Cardiac muscle cell (in vitro differentiated cells and primary cell): ENCODE measurements around the gene GEMIN7. TPM values are rescaled to one million over a fixed set of nuclear protein-coding genes. Genes with fewer than 3 reads are reported as not detected.

Experiments used
- DNase-seq, 2 donors: peaks; one replicate each; pipeline versions ENCODE4 v3.0.0 to v3.0.0-alpha.2; 2010 to 2017; ENCODE audit warnings: low read depth in 1 of 2, low spot score in 1 of 2
- H3K27ac ChIP-seq: fragments of 200-600 bp; sonication (generic); 2 replicates; pipeline ENCODE4 v1.5.1; 2016
- H3K27me3 ChIP-seq: fragments of 200-600 bp; sonication (generic); 2 replicates; pipeline ENCODE4 v1.6.0; 2016; ENCODE audit warnings: control low read depth
- H3K36me3 ChIP-seq: fragments of 200-600 bp; sonication (generic); 2 replicates; pipeline ENCODE4 v1.5.1; 2016; ENCODE audit warnings: control low read depth
- H3K4me1 ChIP-seq: fragments of 200-600 bp; sonication (generic); 2 replicates; pipeline ENCODE4 v1.8.1; 2017; ENCODE audit warnings: low read depth, mild to moderate bottlenecking, mixed run types
- H3K4me3 ChIP-seq: fragments of 200-600 bp; sonication (generic); 2 replicates; pipeline ENCODE4 v1.5.1; 2016; ENCODE audit warnings: mild to moderate bottlenecking
- H3K9me3 ChIP-seq: fragments of 200-600 bp; sonication (generic); 2 replicates; pipeline ENCODE4 v1.5.1; 2017; ENCODE audit warnings: low read depth, mild to moderate bottlenecking, control low read depth
- polyA plus RNA-seq: library from polyadenylated mRNA; unstranded; fragments of >200 nt; fragmentation: Nextera tagmentation; extraction: Ambion mirVana; gene quantifications from 2 replicates; pipeline ENCODE4 v1.2.1, GENCODE V29; 2016
- total RNA-seq: library from RNA; depleted of rRNA; stranded (reverse); fragments of >200 nt; gene quantifications from 2 replicates; pipeline ENCODE4 v1.2.3, GENCODE V29; 2016
- TF ChIP-seq, protein P1 (sequence below): IDR thresholded peaks from 2 replicates; pipeline ENCODE4 v1.5.1; 2012; ENCODE audit warnings: low read depth, mild to moderate bottlenecking, low read length

GEMIN7 gene
- total and polyA plus RNA-seq, 2 experiments from 2014 or later: 30.3 to 77.9 TPM

DNA sequence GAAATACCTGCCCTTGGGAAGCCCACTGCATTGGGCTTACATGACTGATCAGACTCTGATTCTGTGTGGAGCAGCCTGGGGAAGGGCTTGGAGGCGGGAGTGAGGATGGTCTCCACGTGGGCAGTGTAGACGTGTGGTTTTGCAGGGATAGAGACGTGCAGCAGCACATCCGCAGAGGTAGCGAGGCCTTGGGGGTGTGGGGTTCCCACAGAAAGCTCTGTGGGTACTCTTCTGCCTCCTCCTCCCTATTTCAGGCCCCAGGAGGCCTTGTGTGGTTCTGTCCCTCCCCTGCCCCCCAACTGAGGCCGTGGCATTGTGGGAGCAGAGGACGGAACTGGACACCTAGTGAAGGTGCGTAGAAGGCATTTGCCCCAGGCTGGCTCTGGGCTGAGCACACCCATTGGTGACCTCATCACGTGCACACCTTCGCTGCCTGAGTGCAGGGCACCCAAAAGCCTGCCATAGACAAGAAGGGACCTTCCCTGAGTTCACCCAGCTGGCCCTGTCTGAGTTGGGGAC is 42.8 kb downstream of the GEMIN7 start:
- Histone ChIP-seq H3K4me1 (peaks cover 9% of the 10 kb centered on the region), H3K36me3 (no peaks in the 10 kb centered on the region), H3K4me3 (no peak overlapping the region), H3K27ac (no peak overlapping the region), H3K27me3 (no peaks in the 10 kb centered on the region), H3K9me3 (no peaks in the 10 kb centered on the region)
- TF ChIP-seq, protein P1, sequence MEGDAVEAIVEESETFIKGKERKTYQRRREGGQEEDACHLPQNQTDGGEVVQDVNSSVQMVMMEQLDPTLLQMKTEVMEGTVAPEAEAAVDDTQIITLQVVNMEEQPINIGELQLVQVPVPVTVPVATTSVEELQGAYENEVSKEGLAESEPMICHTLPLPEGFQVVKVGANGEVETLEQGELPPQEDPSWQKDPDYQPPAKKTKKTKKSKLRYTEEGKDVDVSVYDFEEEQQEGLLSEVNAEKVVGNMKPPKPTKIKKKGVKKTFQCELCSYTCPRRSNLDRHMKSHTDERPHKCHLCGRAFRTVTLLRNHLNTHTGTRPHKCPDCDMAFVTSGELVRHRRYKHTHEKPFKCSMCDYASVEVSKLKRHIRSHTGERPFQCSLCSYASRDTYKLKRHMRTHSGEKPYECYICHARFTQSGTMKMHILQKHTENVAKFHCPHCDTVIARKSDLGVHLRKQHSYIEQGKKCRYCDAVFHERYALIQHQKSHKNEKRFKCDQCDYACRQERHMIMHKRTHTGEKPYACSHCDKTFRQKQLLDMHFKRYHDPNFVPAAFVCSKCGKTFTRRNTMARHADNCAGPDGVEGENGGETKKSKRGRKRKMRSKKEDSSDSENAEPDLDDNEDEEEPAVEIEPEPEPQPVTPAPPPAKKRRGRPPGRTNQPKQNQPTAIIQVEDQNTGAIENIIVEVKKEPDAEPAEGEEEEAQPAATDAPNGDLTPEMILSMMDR: no peak
- DNase-seq: no peak

DNA sequence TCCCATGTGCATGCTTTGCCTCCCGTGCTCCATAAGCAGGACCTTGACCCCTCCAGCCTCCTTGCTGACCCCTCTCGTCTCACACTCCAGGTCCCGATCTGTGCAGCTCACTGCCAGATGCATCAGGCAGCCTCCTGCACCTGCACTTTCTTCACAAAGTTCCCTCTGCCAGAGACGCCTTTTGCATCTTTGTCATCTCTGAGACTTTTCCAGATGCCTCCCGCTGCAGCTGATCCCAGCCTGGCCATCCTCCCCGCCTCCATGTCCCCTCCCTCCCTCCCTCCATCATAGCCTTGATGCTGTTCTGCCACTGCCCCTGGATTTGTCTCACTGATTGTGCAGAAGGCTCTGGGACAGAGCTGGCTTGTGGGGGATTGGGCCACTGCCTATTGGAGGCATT is 43.8 kb downstream of the GEMIN7 start:
- no peak for DNase-seq
- Histone ChIP-seq H3K27me3 (no peaks in the 10 kb centered on the region), H3K4me1 (no peaks in the 10 kb centered on the region), H3K27ac (no peak overlapping the region), H3K9me3 (no peaks in the 10 kb centered on the region), H3K4me3 (no peak overlapping the region), H3K36me3 (no peaks in the 10 kb centered on the region)
- TF ChIP-seq, protein P1: no peak

DNA sequence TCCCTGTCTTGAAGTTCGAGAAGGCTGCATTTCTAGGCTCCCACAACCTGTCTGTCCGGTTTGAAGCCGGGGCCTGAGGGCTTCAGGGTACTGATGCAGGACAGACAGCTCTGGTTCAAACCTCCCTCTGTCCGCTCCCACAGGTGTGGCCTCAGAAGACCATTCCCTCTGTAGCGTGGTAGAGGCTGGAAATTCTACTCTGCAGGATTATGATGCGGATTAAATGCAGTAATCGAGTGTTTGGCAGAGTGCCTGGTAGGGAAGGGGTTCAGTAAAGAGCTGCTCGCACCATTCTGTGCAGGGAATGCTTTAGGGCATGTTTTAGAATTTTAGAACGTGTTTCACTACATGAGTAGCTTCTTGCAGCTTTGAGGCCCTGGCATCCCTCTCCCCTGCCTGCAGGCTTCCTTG is 44.4 kb downstream of the GEMIN7 start:
- Histone ChIP-seq H3K36me3 (no peaks in the 10 kb centered on the region), H3K4me1 (no peaks in the 10 kb centered on the region), H3K27ac (no peak overlapping the region), H3K4me3 (no peak overlapping the region), H3K9me3 (no peaks in the 10 kb centered on the region), H3K27me3 (no peaks in the 10 kb centered on the region)
- no peak for DNase-seq
- TF ChIP-seq, protein P1: no peak

DNA sequence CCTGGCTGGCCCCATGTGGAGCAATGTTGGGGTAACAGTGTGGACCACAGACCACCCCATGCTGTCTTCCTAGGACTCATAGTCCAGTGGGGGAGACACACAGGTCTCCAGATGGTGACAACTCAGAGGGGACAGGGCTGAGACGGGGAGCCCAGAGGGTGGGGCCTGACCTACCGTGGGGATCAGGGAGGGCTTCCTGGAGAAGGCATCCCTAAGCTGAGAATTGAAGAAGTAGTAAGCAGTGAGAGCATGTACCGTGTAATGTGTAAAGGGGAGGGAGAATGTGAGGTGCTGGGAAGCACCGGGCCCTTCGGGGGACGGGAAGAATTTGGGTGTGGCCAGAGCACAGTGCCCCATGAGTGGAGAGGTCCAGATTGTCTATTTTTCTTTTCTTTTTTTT is 45.0 kb downstream of the GEMIN7 start:
- no peaks in the 10 kb centered on the region for H3K4me1 ChIP-seq

DNA sequence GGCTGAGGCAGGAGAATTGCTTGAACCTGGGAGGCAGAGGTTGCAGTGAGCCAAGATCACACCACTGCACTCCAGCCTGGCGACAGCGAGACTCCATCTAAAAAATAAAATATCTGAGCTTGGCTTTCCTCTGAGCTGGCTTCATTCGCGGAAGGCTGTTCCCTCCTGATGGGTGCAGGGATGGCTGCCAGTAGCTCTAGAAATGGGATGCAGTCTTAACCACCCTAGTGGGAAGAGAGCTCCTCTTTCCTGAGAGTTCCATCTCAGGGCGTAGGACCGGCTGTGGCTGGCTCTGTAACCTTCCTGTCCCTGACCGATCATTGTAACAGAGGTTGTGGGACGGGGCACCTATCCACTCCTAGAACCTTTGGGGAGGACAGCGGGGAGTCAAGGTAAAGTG is 46.3 kb downstream of the GEMIN7 start:
- Histone ChIP-seq H3K27ac (no peak overlapping the region), H3K27me3 (no peaks in the 10 kb centered on the region), H3K4me3 (no peak overlapping the region), H3K9me3 (no peaks in the 10 kb centered on the region), H3K4me1 (no peaks in the 10 kb centered on the region), H3K36me3 (no peaks in the 10 kb centered on the region)
- no peak for DNase-seq
- TF ChIP-seq, protein P1: no peak

More for the DNA sequence above, 45.0 kb downstream of the GEMIN7 start:
- Histone ChIP-seq H3K9me3 (no peaks in the 10 kb centered on the region), H3K27ac (no peak overlapping the region), H3K36me3 (no peaks in the 10 kb centered on the region), H3K4me3 (no peak overlapping the region), H3K27me3 (no peaks in the 10 kb centered on the region)
- TF ChIP-seq, protein P1: no peak
- no peak for DNase-seq
